LNCaP clone FGC (cell line): ENCODE measurements around the gene RECQL5.
A peak's percentile ranks its signal among the peaks of the same experiment; 100 is the strongest.
"Not testable (repeated sequence)": the region's sequence is repeated elsewhere in the genome, so short reads cannot be mapped to it uniquely, and the experiment has no call there.

Experiments used
- DNase-seq: peaks from one replicate; pipeline ENCODE4 v3.0.0-alpha.2; 2011; ENCODE audit warnings: low read depth
- H3K4me3 ChIP-seq: 2 replicates; pipeline ENCODE4 v1.5.1; 2011; ENCODE audit warnings: mild to moderate bottlenecking, low read depth, low read length, control low read depth
- TF ChIP-seq, protein P1 (sequence below): IDR thresholded peaks from 2 replicates; pipeline ENCODE4 v1.5.1; 2012; ENCODE audit warnings: mild to moderate bottlenecking; ENCODE audit not compliant: control insufficient read depth, insufficient read depth; ENCODE audit errors: extremely low read depth

RECQL5 gene

DNA sequence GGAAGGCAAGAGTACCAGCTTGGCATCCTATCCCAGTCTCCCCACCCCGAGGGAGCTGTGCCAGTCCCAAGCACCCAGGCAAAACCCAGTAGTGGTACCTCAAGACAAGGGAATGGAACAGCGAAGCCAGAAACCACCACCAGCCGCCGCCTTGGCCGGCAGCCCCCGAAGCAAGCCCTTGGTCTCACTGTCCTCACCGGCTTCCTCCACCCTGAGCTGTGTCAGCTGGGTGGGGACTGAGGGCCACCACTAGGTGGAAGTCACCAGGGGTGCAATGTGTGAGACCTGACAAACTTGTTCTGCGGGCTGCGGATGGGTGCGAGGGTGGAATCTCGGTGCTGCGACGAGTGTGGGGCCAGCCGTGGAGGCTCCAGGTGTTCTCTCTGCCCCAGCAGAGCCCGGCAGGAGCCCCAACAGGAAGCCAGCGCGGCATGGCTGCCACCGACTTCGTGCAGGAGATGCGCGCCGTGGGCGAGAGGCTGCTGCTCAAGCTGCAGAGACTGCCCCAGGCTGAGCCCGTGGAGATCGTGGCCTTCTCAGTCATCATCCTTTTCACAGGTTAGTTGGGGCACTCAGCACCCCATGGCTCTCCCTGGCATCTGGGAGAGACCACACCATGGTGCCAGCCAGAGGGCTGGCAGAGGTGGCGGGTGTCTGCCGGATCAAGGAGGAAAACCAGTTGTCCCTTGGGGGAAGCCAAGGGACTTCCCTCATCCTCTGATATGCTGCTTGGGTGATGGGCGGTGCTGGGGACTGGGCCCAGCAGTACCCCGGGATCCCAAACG lies 27.0 kb downstream of the RECQL5 start:
- DNase-seq, result no peak
- no peak overlapping the region for H3K4me3 ChIP-seq
- TF ChIP-seq, protein P1, sequence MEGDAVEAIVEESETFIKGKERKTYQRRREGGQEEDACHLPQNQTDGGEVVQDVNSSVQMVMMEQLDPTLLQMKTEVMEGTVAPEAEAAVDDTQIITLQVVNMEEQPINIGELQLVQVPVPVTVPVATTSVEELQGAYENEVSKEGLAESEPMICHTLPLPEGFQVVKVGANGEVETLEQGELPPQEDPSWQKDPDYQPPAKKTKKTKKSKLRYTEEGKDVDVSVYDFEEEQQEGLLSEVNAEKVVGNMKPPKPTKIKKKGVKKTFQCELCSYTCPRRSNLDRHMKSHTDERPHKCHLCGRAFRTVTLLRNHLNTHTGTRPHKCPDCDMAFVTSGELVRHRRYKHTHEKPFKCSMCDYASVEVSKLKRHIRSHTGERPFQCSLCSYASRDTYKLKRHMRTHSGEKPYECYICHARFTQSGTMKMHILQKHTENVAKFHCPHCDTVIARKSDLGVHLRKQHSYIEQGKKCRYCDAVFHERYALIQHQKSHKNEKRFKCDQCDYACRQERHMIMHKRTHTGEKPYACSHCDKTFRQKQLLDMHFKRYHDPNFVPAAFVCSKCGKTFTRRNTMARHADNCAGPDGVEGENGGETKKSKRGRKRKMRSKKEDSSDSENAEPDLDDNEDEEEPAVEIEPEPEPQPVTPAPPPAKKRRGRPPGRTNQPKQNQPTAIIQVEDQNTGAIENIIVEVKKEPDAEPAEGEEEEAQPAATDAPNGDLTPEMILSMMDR, result peak; percentile 35

- no peak overlapping the region for H3K4me3 ChIP-seq
- no peak for DNase-seq
- TF ChIP-seq, protein P1, result no peak
Measured at GRCh38 chr17:75639327-75639726, 27.6 kb downstream of the RECQL5 start.

DNA sequence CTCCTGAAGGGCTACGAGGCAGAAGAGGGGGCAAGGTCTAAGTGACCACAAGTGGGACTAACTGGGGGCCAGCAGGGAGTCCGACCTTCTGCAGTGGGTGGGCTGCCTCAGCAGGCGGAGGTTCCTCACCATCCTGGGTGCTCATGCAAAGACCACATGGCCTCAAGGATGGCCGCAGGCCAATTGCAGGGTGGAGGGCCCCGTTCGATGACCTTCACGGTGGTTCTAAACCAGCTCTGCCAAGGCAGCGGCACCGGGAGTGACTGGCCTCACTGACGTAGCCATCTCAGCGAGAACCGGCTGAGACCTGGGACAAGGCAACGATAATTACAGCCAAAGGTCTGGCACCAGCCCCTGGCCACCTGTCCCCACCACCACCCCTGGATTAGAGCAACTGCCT lies 28.1 kb downstream of the RECQL5 start:
- TF ChIP-seq, protein P1, result no peak
- DNase-seq, result no peak
- H3K4me3 ChIP-seq, result no peak overlapping the region

- not testable (repeated sequence) for DNase-seq, H3K4me3 ChIP-seq
Measured at GRCh38 chr17:75638039-75638438, 28.9 kb downstream of the RECQL5 start.

DNA sequence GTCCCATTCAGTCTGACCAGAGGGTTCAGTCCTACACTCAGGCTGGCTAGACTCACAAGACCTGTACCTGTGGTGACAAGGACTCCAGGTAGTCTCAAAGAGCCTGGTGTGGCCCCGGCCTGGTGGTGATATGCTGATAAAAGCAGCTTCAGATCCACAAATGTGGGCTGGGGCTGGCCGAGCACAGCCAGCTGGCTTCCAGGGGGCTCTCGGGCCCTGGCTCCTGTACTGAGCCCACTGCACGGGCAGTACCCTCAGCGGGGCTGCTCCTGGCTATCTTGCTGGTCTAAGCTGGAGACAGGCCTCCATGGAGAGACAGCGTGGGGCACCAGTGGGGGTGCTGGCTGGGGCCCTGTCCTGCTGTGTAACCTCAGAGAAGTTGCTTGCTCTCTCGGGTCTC lies 29.4 kb downstream of the RECQL5 start:
- no peak overlapping the region for H3K4me3 ChIP-seq
- TF ChIP-seq, protein P1, result no peak
- DNase-seq, result no peak

DNA sequence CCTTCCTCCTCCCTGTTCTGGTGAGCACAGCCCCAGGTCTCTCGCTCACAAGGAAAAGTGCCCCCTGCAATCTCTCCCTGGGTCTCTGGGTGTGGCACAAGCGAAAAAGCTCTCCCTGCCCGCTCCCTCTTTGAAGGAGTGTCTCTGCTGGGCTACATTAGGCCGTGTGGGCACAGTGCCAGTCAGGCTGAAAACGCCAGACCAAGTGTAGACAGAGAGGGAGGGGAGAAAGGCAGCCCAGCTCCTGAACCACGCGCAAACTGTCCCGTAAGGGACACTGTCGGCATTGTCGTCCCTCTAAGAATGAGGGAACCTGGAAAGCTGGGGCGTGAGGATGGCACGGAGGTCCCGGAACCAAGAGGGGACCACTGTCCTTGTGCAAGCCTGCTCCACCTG lies 29.8 kb downstream of the RECQL5 start:
- no peak overlapping the region for H3K4me3 ChIP-seq
- TF ChIP-seq, protein P1, result no peak
- no peak for DNase-seq

DNA sequence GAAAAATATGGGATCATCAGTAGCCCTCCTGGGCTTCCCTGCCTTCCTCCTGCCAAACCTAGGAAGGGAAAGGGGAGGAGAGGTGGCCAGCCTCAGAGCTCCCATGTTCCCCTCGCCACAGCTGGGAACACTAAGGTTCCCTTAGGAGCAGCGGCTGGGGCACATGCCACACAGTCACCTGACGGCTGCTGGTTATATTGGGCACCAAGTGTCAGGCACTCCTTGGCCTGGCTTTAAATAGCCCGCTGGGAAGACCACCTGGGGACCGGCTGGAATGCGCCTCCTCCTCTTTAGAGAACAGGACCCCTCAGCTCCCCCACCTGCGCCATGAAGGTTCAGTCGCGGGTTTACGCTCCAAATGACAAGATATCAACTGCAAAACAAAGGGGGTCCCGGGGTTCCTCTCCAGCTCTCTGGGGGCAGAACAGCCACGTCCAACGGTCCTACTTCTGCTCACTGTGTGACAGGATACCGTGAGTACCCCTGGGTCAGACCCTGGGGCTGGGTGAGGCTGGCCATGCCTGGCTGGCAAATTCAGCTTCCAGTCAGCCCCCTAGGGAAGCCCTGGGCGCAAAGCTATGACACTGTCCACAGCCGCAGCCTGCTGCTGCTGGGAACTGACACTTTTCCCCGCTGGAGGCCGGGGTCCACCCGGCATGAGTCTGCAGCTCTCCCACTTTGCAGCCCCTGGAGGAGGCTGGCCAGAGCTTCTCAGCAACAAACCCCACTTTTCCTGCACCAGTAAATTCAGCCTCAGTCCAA lies 30.4 kb downstream of the RECQL5 start:
- no peak overlapping the region for H3K4me3 ChIP-seq
- no peak for DNase-seq
- TF ChIP-seq, protein P1, result no peak
